HG02981 (cell line): Measurements from ENCODE around the gene PCTP.
A peak's percentile ranks its signal among the peaks of the same experiment; 100 is the strongest.

Experiments used
- ATAC-seq: cut with Tn5 transposase; IDR thresholded peaks from one replicate; pipeline ENCODE4 v1.9.1; 2021; ENCODE audit warnings: mild to moderate bottlenecking, moderate library complexity; ENCODE audit not compliant: unreplicated experiment

Gene PCTP

GRCh38 chr17:55727275-55727674 is 23.6 kb upstream of the PCTP start:
- no peak for ATAC-seq

- ATAC-seq, result no peak
Observed at GRCh38 chr17:55727920-55728319, 22.9 kb upstream of the PCTP start.

GRCh38 chr17:55728361-55728760 is 22.5 kb upstream of the PCTP start:
- ATAC-seq, result no peak

- no peak for ATAC-seq
Observed at GRCh38 chr17:55728833-55729232, 22.0 kb upstream of the PCTP start.

- ATAC-seq, result no peak
Observed at GRCh38 chr17:55729484-55729883, 21.4 kb upstream of the PCTP start.

GRCh38 chr17:55730380-55730779 is 20.5 kb upstream of the PCTP start:
- no peak for ATAC-seq

- ATAC-seq, result no peak
Observed at GRCh38 chr17:55730808-55731207, 20.0 kb upstream of the PCTP start.

GRCh38 chr17:55731586-55732250 is 19.1 kb upstream of the PCTP start:
- ATAC-seq, result no peak

- no peak for ATAC-seq
Observed at GRCh38 chr17:55734128-55734781, 16.6 kb upstream of the PCTP start.

- ATAC-seq, result no peak
Observed at GRCh38 chr17:55735731-55736405, 15.0 kb upstream of the PCTP start.

- ATAC-seq, result no peak
Observed at GRCh38 chr17:55737976-55738501, 12.8 kb upstream of the PCTP start.

GRCh38 chr17:55740511-55741355 is 10.1 kb upstream of the PCTP start:
- ATAC-seq, result no peak

GRCh38 chr17:55741356-55741700 is 9.5 kb upstream of the PCTP start:
- ATAC-seq, result no peak

- peak; percentile 81 for ATAC-seq
Observed at GRCh38 chr17:55742272-55743102, 8.4 kb upstream of the PCTP start.

GRCh38 chr17:55743103-55743679 is 7.7 kb upstream of the PCTP start:
- ATAC-seq, result no peak

- ATAC-seq, result no peak
Observed at GRCh38 chr17:55745258-55745657, 5.6 kb upstream of the PCTP start.

GRCh38 chr17:55746466-55746865 is 4.4 kb upstream of the PCTP start:
- no peak for ATAC-seq

GRCh38 chr17:55747209-55747608 is 3.6 kb upstream of the PCTP start:
- ATAC-seq, result no peak

GRCh38 chr17:55748841-55749240 is 2.0 kb upstream of the PCTP start:
- no peak for ATAC-seq

GRCh38 chr17:55749985-55750384 is 866 bp upstream of the PCTP start:
- ATAC-seq, result no peak
